ENCODE measurements around the gene SUFU.

SUFU gene

DNA sequence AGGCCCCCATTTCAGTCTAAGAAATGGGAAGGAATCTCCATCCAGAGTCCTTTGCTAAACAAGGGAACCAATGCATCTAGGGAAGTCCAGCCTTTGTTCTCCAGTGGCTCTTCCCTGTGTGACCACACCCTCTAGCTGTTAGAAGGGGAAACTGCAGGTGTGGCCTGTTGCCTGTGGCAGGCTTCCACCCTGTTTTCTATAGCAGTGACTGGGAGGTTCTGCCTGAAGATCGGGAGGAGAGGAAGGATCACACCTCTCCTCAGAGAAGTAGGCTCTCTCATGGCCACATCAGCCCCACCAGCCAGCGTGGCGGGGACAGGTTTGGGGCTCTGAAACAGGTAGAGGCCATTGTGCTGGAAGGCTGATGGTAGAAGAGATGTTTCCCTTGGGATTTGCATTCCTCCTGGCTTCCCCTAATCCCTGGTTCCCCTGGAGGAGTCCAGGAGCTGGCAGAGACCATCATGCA is 92.8 kb downstream of the SUFU start:
- peak; percentile 68 for DNase-seq (ENCODE audit: low read depth)

DNA sequence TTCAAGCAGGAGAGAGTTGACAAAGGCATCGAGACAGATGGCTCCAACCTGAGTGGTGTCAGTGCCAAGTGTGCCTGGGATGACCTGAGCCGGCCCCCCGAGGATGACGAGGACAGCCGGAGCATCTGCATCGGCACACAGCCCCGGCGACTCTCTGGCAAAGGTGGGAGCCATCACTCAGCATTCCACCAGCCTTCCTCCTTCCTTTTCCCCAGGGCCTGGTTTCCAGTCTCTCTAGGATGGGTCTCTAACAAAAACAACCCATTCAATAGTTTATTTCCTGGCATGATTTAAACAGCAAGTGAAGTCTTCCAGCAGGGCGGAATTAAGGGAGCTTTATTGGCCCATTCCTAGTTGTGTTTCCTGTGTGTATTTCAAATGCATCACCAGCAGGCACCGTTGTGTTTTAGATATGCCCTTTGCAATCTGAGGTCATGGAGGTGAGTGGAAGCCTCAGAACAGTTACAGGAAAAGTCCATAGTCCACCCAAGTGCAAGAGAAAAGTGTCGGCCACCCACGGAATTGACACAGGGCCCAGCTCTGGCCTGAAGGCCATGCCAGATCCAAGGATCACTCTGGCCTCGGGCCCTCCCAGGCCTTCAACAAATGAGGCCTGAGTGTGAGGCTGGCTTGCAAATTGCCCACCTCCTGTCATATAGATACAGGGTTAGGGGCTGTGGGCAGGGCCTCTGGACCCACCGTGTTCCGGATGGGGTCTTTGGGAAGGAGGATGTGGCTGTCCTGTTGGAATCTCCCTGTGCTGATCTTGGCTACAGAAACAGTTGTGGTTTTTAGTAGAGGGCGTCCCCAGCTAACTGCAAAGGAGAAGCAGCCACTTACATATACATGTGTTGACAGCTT is 93.6 kb downstream of the SUFU start:
- DNase-seq (ENCODE audit: low read depth) = no peak

- DNase-seq (ENCODE audit: low read depth) = no peak
Observed at GRCh38 chr10:102598243-102598642, 94.5 kb downstream of the SUFU start.

DNA sequence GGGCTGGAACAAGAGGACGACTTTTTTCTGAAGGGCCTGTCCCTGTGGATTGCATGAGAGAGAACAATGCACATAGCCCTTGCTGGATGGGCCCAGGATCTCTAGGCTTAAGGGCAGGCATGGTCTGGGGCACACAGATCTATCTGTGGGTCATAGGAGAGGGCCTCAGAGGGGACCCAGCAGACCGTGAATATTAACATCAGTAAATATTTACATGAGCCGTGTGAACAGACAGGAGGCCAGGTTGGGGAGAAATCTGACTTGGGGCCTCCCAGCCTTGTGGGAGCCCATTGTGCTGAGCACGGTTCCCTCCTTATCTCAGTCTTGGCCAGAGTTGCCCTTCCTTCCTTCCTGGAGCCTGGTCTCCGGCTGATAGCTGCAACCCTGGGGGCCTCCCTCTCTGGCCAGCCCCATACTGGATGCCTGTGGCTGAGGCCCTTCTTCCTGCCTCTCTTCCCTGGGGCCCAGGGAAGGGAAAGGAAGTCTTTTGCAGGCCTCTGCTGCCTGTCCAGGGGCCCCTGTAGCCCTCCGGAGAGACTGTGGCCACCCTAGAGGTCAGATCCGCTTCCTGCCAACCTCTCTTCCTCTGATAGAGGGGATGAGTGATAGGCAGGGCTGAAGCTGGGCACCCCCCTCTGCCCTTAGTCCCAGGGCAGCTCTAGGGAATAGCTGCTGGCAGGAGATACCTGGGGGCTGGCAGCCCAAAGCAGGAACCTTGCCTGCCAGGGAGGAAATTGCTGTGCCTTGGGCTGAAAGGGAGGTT is 96.0 kb downstream of the SUFU start:
- peak; percentile 21 for DNase-seq (ENCODE audit: low read depth)

DNA sequence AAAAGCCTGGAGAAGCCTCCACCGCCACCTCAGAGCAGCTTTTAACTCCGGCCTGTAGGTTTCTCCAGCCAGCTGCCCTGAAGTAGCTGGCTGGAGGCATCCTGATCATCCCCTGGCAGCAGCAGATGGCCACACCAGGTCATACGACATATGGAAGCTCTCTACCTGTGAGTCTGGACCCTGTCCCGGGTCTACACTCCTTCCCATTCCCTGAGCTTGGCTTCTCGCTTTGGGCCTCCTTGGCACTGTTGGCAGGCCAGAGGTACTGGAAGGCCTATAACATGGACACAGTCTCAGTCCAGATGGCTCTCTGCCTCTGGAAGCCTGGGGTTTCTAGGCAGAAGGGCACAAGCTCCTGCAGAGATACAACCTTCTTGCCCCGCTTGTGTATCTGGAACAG is 97.0 kb downstream of the SUFU start:
- no peak for DNase-seq (ENCODE audit: low read depth)

DNA sequence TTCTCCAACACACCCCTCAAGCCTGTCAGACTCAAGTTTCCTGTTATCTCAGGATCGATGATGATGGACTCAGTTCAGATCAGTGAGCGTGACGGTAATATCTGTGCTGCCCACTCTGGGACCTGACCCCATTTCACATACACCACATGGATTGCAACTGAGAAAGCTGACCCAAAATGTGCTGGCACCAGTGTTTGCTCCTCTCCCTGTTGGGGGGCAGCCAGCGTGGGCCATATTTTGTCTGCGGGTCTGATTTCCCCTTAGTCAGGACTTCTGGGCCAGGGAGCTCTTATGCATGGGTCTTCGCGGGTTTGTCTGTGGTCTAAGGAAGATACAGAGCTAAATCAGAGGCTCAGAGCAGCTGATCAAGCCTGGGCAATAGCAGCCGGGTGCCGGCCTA is 97.9 kb downstream of the SUFU start:
- no peak for DNase-seq (ENCODE audit: low read depth)

DNA sequence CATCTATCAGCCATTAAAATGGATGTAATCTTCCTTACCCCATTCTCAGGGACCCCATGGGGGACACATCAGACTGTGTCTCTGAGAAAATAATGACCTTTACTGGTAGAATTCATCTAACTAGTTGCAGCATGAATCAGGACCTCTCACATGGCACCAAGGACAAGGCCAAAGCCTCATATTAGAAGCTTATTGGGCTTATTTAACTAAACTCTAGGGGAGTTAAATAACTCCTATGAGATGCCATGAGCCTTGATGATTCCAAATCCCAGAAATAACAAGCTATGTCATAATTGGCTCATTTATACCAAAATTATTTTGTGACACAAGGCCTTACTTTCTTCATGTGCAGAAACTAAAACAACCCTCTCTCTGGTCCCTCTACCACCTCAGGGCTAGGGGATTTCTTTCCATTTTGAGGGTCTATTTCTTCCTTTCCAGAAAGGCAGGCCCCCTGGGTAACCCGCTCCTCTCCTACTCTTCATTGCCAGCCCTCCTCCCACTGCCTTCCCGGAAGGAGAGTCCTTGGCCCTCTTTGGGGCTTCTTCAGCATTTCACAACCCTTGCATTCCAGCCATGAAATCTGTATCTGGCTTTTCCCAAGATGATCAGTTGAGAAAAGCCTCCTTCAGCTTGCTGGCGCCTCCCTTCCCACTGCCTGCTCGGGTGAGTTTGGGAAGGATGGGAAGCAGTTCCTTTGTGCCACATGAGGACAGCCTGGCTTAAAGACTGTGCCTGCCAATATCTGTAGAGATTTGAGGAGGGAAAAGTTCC is 98.7 kb downstream of the SUFU start:
- DNase-seq (ENCODE audit: low read depth) = peak; percentile 69

DNA sequence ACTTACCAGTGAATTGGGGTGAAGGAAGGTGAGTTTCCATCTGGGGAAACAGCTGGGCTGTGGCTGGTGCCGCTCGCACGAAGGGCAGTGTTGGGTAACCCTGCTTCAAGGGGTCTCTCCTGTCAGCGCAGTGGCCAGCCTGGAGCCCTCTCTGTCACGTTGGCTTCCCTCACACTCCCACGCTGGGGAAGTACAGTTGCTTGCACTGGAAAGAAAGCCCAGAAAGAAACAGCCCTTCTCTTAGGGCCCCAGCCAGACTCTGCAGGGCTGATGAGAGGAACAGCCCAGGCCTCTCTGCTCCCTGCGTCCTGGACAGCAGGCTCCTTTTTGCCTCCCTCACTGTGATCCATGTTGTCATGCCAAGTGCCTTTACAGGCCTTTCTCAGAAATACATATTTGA is 100.2 kb downstream of the SUFU start:
- no peak for DNase-seq (ENCODE audit: low read depth)

DNA sequence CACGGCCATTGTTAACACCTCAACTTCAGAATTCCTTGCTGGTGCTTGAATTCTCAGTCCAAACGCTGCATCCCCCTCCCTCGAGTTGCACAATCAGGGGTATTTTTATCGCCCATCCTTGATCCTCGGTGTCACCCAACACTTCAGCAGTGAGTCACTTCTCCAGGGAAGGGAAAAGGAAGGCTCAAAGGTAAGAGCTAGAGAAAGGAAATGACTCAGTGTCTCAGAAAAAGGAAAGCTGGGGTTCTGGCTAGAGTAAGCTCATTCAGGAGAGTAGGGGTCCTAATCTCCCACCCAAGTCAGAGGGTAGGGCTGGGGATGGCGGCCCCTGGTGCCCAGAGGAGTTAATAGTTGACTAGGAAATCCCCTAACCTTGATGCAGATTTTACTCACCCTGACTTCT is 100.7 kb downstream of the SUFU start:
- DNase-seq (ENCODE audit: low read depth) = peak; percentile 90

GRCh38 chr10:102605712-102606111 is 101.9 kb downstream of the SUFU start:
- peak; percentile 85 for DNase-seq (ENCODE audit: low read depth)

GRCh38 chr10:102608487-102608886 is 104.7 kb downstream of the SUFU start:
- no peak for DNase-seq (ENCODE audit: low read depth)

DNA sequence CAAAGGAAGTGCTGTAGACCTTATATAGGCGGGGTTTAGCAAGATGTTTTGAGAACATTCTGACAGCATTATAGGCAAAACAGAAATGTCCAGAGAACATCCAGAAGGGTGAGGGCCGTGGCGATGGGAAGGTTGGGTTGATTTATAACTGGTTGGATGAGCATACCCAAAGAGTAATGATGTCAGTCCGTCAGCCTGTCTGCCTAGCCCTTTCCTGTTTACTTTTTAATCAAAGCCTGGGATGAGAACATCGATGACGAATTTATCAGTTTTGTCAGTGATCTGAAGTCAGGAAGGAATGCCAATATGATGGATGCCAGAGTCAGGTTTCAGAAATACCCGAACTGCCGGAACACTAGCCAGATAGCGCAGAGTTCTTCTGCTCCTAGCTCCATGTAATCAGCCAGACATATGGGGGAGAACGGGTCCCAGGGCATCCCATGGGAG is 106.7 kb downstream of the SUFU start:
- no peak for DNase-seq (ENCODE audit: low read depth)

DNA sequence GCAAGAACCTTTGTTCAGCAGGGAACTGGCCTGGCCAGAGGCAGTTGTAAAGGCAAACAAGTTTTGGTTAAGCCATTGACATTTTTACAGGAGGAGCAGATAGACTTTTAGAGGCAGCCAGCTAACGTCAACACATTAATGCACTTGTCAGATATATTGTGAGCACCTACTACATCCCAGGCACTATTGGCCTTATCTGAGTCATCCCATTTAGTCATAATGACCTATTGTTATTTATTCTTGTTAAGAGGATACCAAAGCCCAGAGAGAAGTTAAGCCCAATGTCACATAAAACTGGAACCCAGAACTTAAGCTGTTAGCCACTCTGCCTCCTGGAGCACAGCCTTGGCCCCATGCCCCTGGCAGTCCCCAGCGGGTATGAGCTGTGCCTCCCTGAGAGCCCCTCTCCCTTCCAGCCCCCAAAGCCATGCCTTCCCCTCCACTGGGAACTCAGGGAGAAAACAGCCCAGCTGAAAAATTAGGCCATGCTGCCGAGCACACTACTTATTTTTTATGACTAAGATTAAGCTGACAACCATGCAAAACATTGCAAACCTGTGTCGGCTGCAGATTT is 107.8 kb downstream of the SUFU start:
- DNase-seq (ENCODE audit: low read depth) = peak; percentile 43

DNA sequence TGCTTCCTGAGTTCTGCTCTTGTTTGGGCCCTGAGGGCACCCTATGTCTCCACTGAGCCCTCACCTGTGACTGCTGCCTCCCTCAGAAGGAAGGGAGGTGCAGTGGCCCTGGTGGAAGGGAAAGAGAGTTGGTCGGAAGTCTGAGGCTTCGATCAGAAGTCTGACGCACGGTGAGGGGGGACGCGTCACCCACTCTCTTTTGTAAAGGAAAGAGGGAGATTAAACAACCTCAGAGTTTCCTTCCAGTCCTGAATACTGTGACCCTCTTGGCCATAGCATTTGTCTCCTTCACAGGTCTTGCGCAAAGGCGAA is 109.1 kb downstream of the SUFU start:
- DNase-seq (ENCODE audit: low read depth) = no peak

GRCh38 chr10:102613286-102613685 is 109.5 kb downstream of the SUFU start:
- DNase-seq (ENCODE audit: low read depth) = no peak

GRCh38 chr10:102613785-102614184 is 110.0 kb downstream of the SUFU start:
- no peak for DNase-seq (ENCODE audit: low read depth)

DNA sequence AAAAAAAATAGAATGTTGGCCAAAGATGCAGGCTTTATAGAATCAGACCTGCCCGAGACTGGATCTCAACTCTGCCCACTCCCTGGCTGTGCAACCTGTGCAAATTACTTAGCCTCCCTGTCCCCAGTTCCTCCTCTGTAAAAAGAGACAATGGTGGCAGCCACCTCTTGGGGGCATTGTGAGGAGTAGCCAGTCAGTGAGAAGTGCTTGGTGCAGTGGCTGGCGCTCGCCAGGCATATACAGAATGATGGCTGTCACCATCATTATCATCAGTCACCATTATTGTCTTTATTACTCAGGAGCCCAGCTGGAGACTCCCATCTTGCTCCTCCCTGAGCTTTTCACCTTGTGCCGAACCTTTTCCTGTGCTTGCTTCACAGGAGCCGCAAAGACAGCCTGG is 111.1 kb downstream of the SUFU start:
- no peak for DNase-seq (ENCODE audit: low read depth)

- peak; percentile 36 for DNase-seq (ENCODE audit: low read depth)
Observed at GRCh38 chr10:102615361-102615760, 111.6 kb downstream of the SUFU start.

GRCh38 chr10:102616066-102616770 is 112.4 kb downstream of the SUFU start:
- DNase-seq (ENCODE audit: low read depth) = no peak

GRCh38 chr10:102617041-102617440 is 113.3 kb downstream of the SUFU start:
- DNase-seq (ENCODE audit: low read depth) = no peak

DNA sequence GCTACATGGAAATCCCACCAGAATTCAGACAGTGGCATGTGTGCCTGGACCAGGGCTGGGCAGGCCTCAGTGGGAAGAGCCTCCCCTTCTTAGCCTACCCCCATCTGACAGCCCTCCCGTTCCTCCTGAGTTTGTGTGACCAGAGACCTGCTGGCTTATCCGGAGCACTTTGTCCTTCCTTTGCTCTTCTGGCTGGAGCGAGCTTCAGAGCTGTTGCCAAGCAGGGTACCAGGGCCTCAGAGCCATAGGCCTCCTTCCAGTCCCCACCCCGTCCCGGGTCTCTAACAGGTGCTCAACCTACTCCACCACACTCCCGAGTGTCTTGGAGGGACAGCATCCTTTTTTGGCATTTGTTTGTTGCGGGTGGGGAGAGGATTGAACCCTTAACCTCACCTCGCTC is 114.0 kb downstream of the SUFU start:
- no peak for DNase-seq (ENCODE audit: low read depth)

Measured in EH (cell line).